Embryonic facial prominence (tissue), 1 donor: Measurements from ENCODE around the gene THAP7.

ENCODE experiments used
- DNase-seq: peaks from one replicate; pipeline ENCODE4 v3.0.0-alpha.2; 2016; ENCODE audit errors: extremely low spot score

THAP7 gene

GRCh38 chr22:20964799-20965103, 37.2 kb downstream of the THAP7 start:
- DNase-seq: no peak

GRCh38 chr22:20964090-20964798, 37.7 kb downstream of the THAP7 start:
- DNase-seq: no peak

GRCh38 chr22:20963201-20964052, 38.5 kb downstream of the THAP7 start:
- no peak for DNase-seq

- no peak for DNase-seq
These were observed 39.4 kb downstream of the THAP7 start for GRCh38 chr22:20962491-20962945.

- DNase-seq: no peak
These were observed 41.3 kb downstream of the THAP7 start for GRCh38 chr22:20960609-20961008.

- no peak for DNase-seq
These were observed 42.1 kb downstream of the THAP7 start for GRCh38 chr22:20959578-20960461.

- DNase-seq: no peak
These were observed 44.1 kb downstream of the THAP7 start for GRCh38 chr22:20957683-20958431.

- no peak for DNase-seq
These were observed 44.7 kb downstream of the THAP7 start for GRCh38 chr22:20957102-20957682.

GRCh38 chr22:20956258-20957101, 45.4 kb downstream of the THAP7 start:
- no peak for DNase-seq

GRCh38 chr22:20955548-20955947, 46.4 kb downstream of the THAP7 start:
- DNase-seq: no peak

- no peak for DNase-seq
These were observed 48.0 kb downstream of the THAP7 start for GRCh38 chr22:20953668-20954500.

- no peak for DNase-seq
These were observed 48.6 kb downstream of the THAP7 start for GRCh38 chr22:20953342-20953608.

GRCh38 chr22:20952544-20953341, 49.2 kb downstream of the THAP7 start:
- no peak for DNase-seq

GRCh38 chr22:20951932-20952380, 50.0 kb downstream of the THAP7 start:
- no peak for DNase-seq

- DNase-seq: no peak
These were observed 50.6 kb downstream of the THAP7 start for GRCh38 chr22:20951151-20951931.

GRCh38 chr22:20949698-20950183, 52.2 kb downstream of the THAP7 start:
- no peak for DNase-seq
